Hippocampal formation (tissue), 2 donors: Measurements from ENCODE around the gene NDUFB8.

Source experiments
- DNase-seq, 2 donors: peaks; one replicate each; lab custom pipeline; 2025; lab: John Stamatoyannopoulos, UW

Gene NDUFB8

DNA sequence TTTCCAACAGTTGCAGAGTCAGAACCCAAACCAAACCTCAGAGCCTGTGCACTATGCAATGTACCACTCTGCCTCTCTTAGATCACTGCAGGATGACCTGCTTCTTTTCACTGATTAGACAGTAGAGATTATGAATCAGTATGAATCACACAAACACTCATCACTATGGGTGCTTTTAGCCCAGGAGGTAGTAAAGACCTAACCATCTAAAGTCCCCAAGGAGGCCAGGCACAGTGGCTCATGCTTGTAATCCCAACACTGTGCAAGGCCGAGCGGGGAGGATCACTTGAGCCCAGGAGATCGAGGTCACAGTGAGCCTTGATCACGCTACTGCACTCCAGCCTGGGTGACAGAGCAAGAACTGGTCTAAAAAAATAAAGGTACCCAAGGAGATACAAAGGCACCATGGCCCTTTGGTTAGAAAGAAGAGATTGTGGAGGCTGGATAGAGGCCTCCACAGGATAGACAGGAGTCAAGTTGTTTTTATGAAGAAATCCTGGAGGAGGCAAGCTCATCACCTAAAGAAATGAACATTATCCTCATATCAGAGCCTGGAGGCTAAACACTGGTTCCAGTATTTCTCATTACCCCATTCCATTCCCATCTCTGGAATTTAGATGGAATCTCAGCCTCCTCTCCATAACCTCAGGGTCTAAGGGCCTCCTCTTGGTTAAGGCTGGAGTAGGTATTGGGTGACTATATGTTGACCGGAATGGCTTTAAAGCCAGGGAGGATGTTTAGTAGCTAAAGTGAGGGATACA lies 22.9 kb downstream of the NDUFB8 start:
- no peak for DNase-seq

DNA sequence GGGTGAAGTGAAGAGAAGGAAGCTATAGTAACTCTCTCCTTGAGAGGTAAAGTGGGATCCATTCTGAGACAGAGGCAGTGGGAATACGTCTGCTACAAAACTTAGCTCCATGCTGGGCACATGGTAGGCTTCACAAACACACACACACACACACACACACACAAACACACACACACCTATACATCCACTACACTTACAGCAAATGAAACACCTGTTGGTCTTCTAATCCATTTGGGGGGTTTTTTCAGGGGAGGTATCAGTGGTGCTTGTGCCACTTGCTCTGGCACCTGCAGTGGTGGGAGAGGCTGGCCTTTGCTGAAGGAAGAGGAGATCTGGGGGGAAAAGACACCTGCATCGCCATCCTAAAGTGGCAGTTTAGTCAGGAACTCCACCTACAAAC lies 24.5 kb downstream of the NDUFB8 start:
- DNase-seq = no peak

DNA sequence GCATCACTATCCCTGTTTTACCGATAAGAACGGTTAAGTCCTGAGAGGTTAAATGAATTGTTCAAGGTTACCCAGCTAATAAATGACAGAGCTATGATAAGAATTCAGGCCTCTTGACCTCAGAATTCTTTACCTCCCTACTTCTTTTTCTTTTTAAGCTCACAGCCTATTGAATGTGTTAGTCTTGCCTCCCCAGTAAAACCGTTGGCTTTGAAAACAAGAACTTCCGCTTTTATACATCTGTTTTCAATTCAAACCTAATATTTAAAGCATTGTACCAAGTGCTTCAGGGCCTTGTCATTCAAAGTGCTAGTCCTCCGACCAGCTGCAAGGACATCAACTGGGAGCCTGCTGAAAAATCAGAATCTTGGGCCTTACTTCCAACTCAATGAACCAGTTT lies 25.6 kb downstream of the NDUFB8 start:
- DNase-seq = no peak

DNA sequence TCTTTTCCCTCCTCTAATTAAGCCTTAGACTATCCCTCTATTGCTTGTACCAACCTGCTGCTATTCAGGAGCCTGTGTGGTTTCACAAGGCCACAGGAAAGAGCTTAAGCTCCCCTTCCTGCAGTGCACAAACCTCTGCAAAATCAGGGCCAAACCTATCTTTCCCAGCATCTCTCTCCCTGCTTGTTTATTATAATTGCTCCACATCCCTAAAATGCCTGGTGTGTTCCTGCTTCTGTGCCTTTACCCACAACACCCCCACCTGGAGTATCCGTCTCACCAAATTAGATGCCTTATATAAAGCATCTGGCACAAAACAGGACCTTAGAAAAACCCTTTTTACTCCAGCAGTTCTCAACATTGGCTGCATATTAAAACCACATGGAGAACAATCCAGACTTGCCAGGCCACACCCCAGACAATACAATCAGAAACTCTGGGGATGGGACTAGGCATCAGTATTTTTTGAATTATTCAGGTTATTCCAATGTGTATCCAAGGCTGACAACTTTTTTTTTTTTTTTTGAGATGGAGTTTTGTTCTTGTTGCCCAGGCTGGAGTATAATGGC lies 26.7 kb downstream of the NDUFB8 start:
- no peak for DNase-seq

DNA sequence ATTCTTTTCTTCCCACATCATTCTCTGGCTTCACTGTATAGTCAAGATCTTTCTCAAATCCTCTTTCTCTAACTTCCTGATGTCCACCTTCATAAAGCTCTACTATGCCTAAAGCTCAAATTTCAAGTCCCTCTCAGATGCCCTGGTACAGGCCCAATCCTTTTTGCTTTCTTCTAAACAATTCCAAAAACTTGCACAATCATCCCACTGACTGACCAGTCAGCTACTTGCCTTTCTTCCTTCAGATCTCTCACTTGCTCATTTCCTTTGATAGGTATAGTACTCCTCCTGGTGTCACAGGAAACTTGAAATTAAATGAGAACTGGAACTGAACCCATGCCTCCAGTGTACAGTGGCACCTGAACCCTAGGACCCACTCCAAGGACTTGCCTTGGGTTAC lies 28.2 kb downstream of the NDUFB8 start:
- DNase-seq = no peak

DNA sequence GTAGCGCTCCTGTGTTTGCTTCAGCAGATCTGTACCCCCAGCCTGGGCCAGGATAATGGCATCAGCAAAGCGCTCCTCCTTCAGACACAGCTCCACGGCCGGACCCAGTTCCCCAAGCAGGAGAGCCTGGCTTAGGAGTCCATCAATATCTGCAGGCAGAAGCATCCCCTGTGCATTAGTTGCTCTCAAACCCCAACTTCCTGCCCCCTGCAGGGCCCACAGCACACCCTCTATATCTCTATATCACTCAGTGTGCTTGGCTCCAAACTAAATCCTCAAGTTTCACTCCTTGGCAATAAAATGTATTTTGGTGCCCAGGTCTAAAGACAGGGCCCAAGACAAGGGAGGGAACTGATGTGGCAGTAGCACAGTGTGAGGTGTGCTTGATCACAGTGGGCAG lies 31.6 kb downstream of the NDUFB8 start:
- DNase-seq = no peak

DNA sequence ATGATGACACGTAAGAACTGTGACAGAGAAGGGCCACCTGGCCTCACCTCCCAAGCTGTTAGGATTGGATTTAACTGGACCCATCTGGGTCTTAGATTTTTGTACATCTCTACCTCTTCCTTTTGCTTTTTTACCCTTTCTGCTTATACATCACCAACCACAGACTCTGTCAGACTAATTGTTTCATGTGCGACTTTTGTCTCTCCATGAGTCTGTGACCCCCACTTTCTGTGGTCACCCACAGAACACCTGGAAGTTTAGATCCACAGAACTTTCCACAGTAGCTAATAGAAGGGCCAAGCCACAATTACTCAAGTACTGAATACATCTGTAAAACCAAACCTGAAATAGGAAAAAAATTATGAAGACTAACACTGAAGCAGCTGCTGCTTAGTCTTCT lies 33.1 kb downstream of the NDUFB8 start:
- DNase-seq = no peak

DNA sequence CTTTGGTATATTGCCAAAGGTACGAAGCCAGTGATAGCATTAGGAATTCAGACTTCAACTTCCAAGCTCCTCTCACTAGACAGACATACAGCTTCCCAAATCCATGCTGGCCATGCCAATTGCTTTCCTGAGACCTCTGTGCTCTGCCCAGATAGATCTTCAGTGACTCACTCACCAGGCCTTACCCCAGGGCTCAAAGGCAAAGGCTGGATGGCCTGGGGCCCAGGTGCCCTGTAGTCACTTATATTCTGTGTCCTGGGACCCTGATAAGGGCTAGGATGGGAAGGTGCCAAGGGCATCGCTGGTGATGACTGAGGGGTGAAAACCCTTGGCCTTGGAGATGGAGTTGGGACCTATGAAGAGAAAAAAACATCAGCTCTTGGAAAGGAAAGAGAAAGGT lies 39.1 kb downstream of the NDUFB8 start:
- DNase-seq = no peak

DNA sequence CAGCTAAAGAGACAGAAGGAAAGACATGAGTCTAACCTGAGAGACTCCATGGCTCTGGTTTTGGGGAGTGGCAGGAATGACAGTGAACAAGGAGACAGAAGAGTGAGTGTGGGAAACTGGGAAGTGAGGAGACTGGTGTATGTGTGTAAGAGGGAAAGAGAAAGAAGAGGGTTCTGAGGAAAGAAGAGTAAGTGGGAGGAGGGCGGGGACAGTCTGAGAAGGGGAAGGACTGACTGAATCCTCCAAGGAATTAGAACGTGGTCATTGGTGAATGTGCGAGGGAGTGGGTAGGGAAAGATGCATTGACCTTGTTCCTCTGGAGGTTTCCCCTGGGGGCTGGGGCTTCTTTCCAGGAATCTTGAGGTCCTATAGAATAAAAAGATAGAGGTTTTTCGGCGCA lies 40.3 kb downstream of the NDUFB8 start:
- no peak for DNase-seq

DNA sequence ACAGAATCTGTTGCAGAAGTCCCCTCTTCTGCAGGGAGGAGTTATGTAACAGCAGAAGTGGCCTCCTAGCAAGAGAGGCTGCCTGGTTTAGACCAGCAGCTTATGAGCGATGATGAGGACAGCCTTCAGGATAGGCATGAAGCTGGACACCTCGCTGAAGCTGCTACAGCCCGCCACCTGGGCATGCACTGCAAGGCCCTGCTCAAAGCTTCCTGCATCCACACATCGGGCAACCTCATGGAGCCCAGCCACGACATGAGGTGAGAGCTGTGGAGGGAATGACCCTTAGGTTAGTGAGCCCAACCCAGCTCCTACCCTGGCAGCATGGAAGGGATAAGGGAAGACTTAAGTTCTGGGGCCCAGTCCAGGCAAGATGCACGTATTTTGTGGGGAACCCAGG lies 42.1 kb downstream of the NDUFB8 start:
- DNase-seq = no peak

DNA sequence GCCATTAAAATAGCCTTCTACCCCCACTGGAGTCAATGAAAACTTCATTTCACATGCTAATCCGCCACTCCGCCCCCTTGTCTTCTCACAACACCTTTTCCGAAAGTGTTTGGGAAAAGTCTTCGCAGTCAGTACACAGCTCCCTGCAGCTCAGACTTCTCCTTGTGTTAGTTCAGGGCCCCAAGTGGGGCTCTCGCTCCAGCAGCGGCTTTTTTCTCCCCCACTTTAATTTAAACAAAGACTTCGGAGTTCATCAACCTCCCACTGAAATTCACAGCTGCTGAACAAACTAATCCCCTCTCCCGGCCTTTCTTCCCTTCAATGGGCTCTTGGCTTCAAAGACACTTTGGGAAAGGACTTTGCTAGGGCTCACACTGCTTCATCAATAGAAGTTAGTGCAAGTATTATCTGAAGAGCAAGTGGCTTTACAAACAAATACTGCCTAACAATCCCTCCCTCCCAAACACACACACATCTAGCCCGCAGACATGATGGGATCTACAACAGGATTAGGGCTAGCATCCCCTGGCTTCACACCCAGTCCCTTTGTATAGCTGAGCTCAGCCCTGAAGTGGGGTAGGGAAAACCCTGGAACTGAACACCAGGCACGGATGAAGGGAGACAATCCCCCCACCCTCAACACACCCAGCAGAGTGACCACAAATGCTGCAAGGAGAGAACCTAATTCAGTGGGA lies 43.7 kb downstream of the NDUFB8 start:
- no peak for DNase-seq

DNA sequence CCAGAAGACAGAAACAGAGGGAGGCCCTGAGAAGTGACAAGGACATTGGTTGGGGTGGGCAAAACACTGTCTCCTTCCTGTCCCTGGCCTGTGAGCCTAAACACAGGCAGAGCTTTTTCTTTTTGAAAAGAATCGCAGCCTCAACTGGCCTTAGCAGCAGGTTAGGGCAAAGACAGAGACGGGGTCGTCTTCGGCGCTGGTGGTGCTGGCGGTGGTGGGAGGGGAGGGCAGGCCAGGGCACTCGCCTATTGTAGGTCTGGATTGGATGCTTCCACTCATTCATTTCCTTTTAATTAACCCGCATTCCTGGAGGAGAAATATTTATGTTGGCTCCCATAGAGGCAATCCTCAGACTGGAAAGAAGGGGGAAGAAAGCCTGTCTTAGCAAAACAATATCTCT lies 44.3 kb downstream of the NDUFB8 start:
- DNase-seq = no peak

DNA sequence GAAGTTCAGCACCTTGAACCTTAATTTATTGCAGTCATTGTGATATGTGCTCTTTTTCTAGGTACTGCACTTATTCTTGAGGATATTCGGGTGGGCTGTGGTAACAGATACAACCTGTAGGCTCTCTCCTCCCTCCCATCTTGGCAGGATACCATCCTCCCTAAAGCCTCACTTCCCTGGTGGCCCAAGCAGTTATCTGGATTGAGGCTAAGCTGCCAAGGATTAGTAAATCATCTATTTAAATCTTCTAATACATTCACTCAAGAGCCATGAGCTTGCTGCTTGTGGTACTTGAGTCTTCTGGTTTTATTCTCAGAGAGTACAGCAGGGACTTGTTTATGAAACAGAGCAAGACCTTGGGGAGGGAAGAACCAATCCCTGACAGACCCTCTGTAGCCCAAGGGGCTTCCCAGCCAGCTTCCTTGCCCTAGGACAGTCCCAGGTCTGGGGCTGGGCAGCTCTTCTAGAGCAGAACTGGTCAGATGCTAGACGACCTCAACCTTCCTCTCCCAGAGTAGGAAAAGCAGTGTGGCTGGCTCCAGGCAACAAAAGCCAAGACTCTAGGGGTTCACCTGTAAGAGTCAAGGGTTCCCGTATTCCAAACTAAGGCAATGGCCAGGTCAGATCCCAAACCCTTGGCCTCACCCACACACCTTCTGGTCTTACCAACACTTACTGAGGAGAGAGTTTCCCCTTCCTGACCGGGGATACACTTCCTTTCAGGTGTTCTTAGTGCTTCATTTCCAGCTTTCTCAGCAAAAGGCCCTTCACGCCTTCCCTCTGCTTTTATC lies 45.6 kb downstream of the NDUFB8 start:
- DNase-seq = no peak

DNA sequence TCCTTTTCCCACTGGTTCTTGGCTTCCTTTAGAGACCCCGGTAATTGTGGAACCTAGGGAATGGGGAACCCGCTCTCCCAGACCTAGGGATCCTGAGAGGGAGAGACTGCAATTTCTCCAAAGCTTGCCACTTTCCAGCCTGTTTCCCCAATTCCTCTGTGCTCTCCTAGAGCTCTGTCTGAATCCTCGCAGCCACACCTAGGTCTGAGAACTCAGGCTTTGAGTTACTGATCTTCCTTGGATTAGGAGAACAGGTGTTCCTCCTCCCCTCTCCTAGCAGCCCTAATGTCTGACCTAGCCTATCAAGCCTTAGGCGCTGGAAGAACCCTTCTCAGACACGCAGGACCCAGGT lies 46.9 kb downstream of the NDUFB8 start:
- DNase-seq = no peak

DNA sequence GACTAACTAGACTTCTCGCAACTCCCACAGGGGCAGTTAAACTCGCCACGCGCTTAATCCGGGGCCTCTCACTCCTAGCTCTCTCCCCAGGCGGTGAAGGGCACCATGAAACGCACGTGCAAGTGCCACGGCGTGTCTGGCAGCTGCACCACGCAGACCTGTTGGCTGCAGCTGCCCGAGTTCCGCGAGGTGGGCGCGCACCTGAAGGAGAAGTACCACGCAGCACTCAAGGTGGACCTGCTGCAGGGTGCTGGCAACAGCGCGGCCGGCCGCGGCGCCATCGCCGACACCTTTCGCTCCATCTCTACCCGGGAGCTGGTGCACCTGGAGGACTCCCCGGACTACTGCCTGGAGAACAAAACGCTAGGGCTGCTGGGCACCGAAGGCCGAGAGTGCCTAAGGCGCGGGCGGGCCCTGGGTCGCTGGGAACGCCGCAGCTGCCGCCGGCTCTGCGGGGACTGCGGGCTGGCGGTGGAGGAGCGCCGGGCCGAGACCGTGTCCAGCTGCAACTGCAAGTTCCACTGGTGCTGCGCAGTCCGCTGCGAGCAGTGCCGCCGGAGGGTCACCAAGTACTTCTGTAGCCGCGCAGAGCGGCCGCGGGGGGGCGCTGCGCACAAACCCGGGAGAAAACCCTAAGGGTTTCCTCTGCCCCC lies 47.4 kb downstream of the NDUFB8 start:
- DNase-seq = peak; percentile 51 to 57

DNA sequence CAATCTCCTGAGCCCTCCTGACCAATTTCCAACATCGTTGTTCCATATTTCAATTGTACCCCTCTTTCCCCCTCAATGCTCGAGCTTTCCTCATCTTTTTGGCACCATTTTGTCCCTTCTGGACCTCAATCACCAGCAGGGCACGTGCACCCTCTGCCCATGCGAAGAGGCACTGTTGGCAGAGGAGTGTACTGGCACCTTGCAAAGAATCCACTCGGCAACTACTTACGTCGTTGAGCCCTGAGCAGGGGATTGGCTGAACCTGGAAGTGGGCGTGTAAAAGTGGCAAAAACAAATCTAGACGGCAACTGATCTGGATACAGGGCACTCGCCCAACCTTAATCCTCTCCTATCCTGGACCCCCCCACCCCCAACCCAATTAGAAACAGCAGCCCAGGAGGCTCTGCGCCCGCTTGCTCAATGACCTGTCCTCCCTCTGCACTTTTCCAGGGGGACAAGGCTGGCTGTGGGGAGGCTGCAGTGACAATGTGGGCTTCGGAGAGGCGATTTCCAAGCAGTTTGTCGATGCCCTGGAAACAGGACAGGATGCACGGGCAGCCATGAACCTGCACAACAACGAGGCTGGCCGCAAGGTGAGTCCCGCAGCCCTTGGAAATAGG lies 48.1 kb downstream of the NDUFB8 start:
- peak; percentile 69 to 79 for DNase-seq

DNA sequence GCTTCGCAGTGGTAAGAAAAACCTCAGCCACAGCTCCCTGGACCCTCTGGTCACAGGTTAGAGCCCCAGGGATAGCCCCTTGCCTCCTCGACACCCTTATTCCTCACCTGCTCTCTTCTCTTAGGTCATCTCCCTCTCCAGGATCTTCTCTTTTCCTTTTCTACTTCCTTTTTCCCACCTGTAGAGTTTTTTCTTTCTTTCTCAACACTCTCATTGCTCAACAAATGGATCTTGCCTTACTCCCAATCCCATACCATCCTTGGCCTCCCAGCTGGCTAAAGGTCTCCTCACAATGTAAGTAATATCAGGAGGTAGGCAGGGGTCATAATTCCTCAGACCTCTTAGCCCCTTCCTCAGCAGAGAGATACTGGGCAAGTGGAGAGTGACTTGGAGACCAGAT lies 49.7 kb downstream of the NDUFB8 start:
- DNase-seq = no peak

DNA sequence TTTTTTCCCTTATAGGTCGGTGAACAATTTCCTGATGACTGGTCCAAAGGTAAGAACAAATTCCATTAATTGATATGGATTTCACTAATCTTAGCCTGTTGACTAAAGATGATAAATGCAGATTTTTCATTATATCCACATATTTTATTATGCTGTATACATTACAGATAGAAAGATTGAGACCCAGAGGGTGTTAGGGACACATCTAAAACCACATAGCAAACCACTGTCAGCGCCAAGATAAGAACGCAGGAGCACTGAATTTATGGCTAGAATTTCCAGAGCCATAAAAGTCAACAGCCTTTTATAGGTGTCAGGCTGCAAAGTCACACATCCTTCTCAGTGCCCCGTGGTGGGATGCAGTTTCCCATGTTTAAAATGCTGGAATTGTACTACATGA lies 50.6 kb downstream of the NDUFB8 start:
- no peak for DNase-seq

DNA sequence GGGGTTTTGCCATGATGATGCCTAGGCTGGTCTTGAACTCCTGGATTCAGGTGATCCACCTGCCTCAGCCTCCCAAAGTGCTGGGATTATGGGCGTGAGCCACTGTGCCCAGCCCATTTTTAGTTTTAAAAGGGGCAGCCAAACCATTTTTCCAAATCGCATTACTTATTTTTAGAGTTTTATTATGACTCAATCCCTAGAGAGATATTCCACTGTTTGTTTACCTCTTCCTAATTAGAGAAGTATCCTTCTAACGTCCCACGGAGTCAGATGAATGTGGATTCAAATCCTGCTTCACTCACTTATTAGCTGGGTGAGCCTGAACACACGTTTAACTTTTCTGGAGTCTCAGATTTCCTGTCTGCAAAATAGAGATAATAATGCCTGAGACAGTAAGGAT lies 51.7 kb downstream of the NDUFB8 start:
- no peak for DNase-seq
